ENCODE results near the gene CREB3L2. TPM values are rescaled to one million over a fixed set of nuclear protein-coding genes. Genes with fewer than 3 reads are reported as not detected.

CREB3L2 gene
- polyA plus RNA-seq, 2 of the 4 experiments (the other 2 are of a cell fraction) = 16.3 to 32.2 TPM

DNA sequence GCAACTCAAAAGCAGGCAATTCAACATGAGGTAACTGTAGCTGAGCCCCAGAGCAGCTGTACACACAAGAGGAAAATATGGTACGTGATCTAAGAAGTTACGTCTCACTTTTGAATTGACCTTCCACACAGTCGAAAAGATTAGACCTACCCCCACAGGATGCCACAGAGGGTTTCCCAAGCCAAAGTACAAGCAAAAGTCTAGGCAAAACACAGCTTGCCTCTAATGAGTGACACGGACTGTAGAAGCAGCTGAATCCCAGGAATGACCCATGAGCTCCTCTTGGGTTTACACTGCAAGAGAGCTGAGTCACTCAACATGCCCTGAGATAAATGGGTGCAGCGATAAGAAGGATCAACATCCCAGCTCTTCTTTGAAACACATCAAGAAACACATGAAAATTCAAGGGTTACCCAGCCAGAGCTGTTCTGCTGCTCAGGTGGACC, 9.8 kb downstream of the CREB3L2 start:
- peak in 1 of 2 experiments; percentile 16 for DNase-seq (ENCODE audit: low read depth in 1 of 2, low spot score in 1 of 2)
- TF ChIP-seq, protein P1, sequence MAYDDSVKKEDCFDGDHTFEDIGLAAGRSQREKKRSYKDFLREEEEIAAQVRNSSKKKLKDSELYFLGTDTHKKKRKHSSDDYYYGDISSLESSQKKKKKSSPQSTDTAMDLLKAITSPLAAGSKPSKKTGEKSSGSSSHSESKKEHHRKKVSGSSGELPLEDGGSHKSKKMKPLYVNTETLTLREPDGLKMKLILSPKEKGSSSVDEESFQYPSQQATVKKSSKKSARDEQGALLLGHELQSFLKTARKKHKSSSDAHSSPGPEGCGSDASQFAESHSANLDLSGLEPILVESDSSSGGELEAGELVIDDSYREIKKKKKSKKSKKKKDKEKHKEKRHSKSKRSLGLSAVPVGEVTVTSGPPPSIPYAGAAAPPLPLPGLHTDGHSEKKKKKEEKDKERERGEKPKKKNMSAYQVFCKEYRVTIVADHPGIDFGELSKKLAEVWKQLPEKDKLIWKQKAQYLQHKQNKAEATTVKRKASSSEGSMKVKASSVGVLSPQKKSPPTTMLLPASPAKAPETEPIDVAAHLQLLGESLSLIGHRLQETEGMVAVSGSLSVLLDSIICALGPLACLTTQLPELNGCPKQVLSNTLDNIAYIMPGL (CRISPR knock-in tag; IDR thresholded peaks at IDR 0.05; ENCODE audit: borderline replicate concordance) = no peak
- TF ChIP-seq, protein P2, sequence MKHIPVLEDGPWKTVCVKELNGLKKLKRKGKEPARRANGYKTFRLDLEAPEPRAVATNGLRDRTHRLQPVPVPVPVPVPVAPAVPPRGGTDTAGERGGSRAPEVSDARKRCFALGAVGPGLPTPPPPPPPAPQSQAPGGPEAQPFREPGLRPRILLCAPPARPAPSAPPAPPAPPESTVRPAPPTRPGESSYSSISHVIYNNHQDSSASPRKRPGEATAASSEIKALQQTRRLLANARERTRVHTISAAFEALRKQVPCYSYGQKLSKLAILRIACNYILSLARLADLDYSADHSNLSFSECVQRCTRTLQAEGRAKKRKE (CRISPR knock-in tag; IDR thresholded peaks at IDR 0.05; ENCODE audit: low read depth) = no peak
- TF ChIP-seq CBX8 (IDR thresholded peaks at IDR 0.05) (no peak), JUN (IDR thresholded peaks at IDR 0.05) (no peak), RFX5 (IDR thresholded peaks at IDR 0.05) (no peak), TP53 (CRISPR knock-in tag; IDR thresholded peaks at IDR 0.05) (no peak), KDM1A (IDR thresholded peaks at IDR 0.05; ENCODE audit: low read depth) (no peak), NR3C1 (IDR thresholded peaks at IDR 0.05) (no peak), HEYL (CRISPR knock-in tag; IDR thresholded peaks at IDR 0.05) (no peak), SMC3 (IDR thresholded peaks at IDR 0.05) (no peak)
- TF ChIP-seq, protein P3, sequence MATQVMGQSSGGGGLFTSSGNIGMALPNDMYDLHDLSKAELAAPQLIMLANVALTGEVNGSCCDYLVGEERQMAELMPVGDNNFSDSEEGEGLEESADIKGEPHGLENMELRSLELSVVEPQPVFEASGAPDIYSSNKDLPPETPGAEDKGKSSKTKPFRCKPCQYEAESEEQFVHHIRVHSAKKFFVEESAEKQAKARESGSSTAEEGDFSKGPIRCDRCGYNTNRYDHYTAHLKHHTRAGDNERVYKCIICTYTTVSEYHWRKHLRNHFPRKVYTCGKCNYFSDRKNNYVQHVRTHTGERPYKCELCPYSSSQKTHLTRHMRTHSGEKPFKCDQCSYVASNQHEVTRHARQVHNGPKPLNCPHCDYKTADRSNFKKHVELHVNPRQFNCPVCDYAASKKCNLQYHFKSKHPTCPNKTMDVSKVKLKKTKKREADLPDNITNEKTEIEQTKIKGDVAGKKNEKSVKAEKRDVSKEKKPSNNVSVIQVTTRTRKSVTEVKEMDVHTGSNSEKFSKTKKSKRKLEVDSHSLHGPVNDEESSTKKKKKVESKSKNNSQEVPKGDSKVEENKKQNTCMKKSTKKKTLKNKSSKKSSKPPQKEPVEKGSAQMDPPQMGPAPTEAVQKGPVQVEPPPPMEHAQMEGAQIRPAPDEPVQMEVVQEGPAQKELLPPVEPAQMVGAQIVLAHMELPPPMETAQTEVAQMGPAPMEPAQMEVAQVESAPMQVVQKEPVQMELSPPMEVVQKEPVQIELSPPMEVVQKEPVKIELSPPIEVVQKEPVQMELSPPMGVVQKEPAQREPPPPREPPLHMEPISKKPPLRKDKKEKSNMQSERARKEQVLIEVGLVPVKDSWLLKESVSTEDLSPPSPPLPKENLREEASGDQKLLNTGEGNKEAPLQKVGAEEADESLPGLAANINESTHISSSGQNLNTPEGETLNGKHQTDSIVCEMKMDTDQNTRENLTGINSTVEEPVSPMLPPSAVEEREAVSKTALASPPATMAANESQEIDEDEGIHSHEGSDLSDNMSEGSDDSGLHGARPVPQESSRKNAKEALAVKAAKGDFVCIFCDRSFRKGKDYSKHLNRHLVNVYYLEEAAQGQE (IDR thresholded peaks at IDR 0.05) = no peak
- TF ChIP-seq, protein P4, sequence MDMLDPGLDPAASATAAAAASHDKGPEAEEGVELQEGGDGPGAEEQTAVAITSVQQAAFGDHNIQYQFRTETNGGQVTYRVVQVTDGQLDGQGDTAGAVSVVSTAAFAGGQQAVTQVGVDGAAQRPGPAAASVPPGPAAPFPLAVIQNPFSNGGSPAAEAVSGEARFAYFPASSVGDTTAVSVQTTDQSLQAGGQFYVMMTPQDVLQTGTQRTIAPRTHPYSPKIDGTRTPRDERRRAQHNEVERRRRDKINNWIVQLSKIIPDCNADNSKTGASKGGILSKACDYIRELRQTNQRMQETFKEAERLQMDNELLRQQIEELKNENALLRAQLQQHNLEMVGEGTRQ (IDR thresholded peaks at IDR 0.05) = no peak
- peaks cover 17% of the 10 kb centered on the region for H3K4me1 ChIP-seq
- ATAC-seq = peak in 1 of 2 experiments; percentile 59; a peak in 2 of 6 replicates
- no peak overlapping the region for H3K4me3 ChIP-seq
- no peaks in the 10 kb centered on the region for H3K9me3 ChIP-seq
- ChIA-PET CTCF (interaction anchor here (0.8 to 2.7 kb wide), 4 partner anchors 9 to 92 kb away, joined by 3 to 19 read pairs (median 4); partner anchors contain the start of gene CREB3L2), POLR2A (no interaction called here)
- WGBS (ENCODE audit: missing lambda C conversion rate) = 82% methylated on average over 5 of the region's 5 CpGs
- peak overlapping the region; percentile 6; the same call in 1 of the 3 replicates for H3K4me2 ChIP-seq
- peak overlapping the region in 1 of 2 experiments; percentile 44; a peak in 3 of 6 replicates for H3K27ac ChIP-seq
- no peak for FAIRE-seq

DNA sequence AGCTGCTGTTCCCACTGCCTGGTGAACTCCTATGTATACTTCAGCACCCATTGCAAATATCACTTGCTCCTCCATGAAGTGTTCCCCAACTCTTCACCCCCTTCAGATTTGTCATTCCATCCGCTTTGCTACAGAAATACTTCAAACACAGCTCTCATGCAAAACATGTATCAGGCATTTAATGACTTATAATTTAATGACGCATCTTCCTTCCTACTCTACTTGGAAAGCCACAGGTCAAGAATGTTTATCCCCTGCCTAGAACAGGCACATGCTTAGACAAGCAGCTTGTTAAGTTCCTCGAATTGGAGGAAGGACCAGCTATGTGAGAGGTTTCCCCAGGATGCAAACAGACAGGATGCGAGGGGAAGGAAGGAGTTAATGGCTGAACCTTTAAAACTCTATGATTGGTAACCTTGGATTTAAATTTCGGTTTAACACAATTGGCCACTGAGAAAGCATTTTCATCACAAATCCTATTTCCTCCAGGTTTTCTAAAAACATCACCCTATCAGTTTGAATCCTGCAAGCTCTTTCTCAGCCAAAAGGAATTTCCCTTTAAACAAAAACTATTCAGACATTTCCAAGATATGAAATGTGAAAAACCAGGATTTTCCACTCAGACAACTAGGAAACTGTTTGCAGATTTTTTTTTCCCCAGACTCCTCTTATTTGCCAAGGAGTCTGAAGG, 11.5 kb downstream of the CREB3L2 start:
- Histone ChIP-seq H3K9me3 (no peaks in the 10 kb centered on the region), H3K4me3 (no peak overlapping the region), H3K4me1 (peaks cover 17% of the 10 kb centered on the region), H3K27ac (no peak overlapping the region), H3K4me2 (no peak overlapping the region)
- FAIRE-seq (no peak), DNase-seq (ENCODE audit: low read depth in 1 of 2, low spot score in 1 of 2) (no peak), ATAC-seq (no peak)
- ChIA-PET POLR2A (no interaction called here), CTCF (interaction anchor here (0.6 to 2.7 kb wide), 3 partner anchors 10 to 27 kb away, joined by 3 to 19 read pairs (median 3); partner anchors contain the start of gene CREB3L2)
- 85% methylated on average over 5 of the region's 5 CpGs for WGBS (ENCODE audit: missing lambda C conversion rate)
- TF ChIP-seq PHF8 (IDR thresholded peaks at IDR 0.05; ENCODE audit: borderline replicate concordance, low read depth) (no peak), ESRRA (IDR thresholded peaks at IDR 0.05; ENCODE audit: borderline replicate concordance, low read length) (no peak), HOXB5 (CRISPR knock-in tag; IDR thresholded peaks at IDR 0.05) (no peak), CBX8 (IDR thresholded peaks at IDR 0.05) (no peak), CHD2 (IDR thresholded peaks at IDR 0.05; ENCODE audit: low read length, partially characterized antibody) (no peak), JUN (IDR thresholded peaks at IDR 0.05) (no peak), RNF2 (IDR thresholded peaks at IDR 0.05; ENCODE audit: borderline replicate concordance, low read depth) (no peak), CEBPB (IDR thresholded peaks at IDR 0.05) (no peak), KDM5A (IDR thresholded peaks at IDR 0.05) (no peak), BHLHE40 (IDR thresholded peaks at IDR 0.05; ENCODE audit: low read depth, low read length) (no peak)
- TF ChIP-seq, protein P5, sequence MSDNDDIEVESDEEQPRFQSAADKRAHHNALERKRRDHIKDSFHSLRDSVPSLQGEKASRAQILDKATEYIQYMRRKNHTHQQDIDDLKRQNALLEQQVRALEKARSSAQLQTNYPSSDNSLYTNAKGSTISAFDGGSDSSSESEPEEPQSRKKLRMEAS (IDR thresholded peaks at IDR 0.05) = no peak
- TF ChIP-seq, protein P6, sequence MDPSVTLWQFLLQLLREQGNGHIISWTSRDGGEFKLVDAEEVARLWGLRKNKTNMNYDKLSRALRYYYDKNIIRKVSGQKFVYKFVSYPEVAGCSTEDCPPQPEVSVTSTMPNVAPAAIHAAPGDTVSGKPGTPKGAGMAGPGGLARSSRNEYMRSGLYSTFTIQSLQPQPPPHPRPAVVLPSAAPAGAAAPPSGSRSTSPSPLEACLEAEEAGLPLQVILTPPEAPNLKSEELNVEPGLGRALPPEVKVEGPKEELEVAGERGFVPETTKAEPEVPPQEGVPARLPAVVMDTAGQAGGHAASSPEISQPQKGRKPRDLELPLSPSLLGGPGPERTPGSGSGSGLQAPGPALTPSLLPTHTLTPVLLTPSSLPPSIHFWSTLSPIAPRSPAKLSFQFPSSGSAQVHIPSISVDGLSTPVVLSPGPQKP (IDR thresholded peaks at IDR 0.05; ENCODE audit: low read depth, low read length) = no peak
- TF ChIP-seq, protein P4 (IDR thresholded peaks at IDR 0.05) = no peak
- TF ChIP-seq, protein P7, sequence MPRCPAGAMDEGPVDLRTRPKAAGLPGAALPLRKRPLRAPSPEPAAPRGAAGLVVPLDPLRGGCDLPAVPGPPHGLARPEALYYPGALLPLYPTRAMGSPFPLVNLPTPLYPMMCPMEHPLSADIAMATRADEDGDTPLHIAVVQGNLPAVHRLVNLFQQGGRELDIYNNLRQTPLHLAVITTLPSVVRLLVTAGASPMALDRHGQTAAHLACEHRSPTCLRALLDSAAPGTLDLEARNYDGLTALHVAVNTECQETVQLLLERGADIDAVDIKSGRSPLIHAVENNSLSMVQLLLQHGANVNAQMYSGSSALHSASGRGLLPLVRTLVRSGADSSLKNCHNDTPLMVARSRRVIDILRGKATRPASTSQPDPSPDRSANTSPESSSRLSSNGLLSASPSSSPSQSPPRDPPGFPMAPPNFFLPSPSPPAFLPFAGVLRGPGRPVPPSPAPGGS (IDR thresholded peaks at IDR 0.05) = no peak
- TF ChIP-seq, protein P8, sequence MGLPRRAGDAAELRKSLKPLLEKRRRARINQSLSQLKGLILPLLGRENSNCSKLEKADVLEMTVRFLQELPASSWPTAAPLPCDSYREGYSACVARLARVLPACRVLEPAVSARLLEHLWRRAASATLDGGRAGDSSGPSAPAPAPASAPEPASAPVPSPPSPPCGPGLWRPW (IDR thresholded peaks at IDR 0.05) = no peak

Data from A549 (cell line).